GM19455 (cell line): Measurements from ENCODE around the gene HMCN2.

Source experiments
- ATAC-seq: cut with Tn5 transposase; IDR thresholded peaks from one replicate; pipeline ENCODE4 v1.9.1; 2021; ENCODE audit not compliant: unreplicated experiment

The HMCN2 gene

DNA sequence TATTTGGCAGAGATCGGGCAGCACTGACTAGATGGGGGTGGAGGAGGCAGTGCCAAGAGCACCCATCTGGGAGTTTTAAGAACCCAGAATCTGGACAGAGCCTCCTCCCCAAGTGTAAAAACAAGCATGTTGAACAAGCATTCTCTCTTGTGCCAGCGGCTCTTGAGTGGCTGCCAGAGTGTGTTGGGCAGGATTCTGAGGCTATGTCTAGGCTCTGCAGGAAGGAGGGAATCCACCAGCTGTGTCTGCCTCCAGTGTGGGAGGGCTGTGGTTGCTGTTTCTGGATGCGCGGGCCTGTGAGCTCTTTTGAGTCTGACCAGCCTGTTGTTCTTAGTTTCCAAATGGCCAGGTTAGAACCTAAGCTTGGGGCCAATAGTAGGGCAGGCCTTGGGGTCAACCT, 39.8 kb downstream of the HMCN2 start:
- no peak for ATAC-seq

GRCh38 chr9:130306823-130307666, 41.5 kb downstream of the HMCN2 start:
- ATAC-seq, result no peak

DNA sequence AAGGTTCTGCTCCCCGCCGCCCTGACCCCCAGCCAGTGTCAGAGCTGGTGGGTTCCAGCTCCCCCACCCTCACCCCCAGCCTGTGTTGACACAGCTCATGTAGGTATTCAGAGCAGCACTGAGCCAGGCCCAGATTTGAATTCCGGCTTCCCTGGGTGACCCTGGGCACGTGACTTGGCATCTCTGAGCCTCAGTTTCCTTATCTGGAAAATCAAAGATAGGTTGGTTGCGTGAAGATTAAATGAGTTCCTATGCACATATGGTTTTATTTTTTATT, 42.0 kb downstream of the HMCN2 start:
- no peak for ATAC-seq

- no peak for ATAC-seq
Observed at GRCh38 chr9:130308081-130308571, 42.6 kb downstream of the HMCN2 start.

- no peak for ATAC-seq
Observed at GRCh38 chr9:130309689-130310455, 44.3 kb downstream of the HMCN2 start.

DNA sequence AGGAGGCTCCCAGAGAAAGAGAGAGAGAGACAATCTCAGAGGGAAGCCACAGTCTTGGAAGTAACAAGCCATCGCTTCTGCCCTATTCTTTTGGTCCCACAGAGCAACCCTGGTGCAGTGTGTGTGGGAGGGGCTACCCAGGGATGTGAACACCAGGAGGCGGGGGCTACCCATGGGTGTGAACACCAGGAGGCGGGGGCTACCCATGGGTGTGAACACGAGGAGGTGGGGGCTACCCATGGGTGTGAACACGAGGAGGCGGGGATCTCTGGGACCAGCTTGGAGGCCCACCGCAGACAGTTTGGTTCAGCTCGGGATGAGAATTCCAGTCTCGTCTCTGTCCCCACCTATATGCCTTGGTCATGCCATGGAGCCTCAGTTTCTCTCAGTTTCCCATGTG, 44.9 kb downstream of the HMCN2 start:
- no peak for ATAC-seq

DNA sequence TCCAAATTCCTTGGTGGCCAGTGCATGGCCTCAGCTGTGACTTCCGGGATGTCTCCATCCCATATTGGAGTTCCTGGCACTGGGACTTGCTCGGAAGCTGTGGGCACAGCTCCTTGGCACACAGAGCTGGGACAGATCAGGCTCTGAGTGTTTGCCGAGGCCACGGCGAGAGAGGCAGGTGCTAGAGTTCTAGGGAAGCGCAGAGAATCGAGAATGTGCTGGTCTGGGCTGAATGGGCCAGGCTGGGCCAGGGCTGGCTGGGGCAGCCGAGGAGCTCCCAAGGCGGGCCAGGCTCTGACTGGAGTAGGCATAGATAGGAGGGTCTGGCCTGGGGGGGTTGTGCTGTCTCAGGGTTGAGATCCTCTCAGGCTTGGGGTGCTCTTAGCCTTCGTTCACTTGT, 45.4 kb downstream of the HMCN2 start:
- no peak for ATAC-seq

- ATAC-seq, result no peak
Observed at GRCh38 chr9:130311408-130312140, 46.0 kb downstream of the HMCN2 start.

GRCh38 chr9:130313103-130313858, 47.7 kb downstream of the HMCN2 start:
- no peak for ATAC-seq

DNA sequence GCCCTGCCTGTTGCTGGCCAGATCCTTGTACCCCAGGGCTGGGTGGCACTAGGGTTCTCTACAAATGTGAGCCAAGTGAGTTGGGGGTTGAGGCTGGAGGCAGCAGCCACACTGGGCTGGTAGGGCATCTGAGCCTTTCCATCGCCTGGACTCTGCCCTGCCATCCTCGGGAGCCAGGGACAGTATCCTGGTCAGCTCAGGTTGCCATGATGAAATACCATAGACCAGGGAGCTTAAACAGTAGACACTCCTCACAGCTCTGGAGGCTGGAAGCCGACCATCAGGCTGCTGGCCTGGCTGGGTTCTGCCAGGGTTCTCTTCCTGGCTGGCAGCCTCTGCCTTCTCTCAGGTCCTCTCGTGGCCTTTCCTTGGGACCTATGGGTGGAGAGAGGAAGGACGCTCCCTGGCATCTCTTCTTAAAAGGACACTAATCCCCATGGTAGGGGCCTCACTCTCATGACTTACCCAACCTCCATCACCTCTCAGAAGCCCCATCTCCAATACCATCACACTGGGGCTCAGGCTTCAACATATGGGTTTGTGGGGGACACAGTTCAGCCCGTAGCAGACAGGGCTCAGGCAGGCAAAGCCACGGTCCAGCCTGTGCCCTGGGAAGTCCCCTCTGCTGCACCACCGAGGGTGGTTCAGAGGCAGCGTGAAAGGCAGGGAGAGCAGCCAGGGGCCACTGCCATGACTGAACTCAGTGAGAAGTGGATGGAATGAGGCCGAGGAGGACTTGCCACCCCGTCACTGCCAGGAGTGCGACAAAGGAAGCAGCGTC, 50.1 kb downstream of the HMCN2 start:
- ATAC-seq, result no peak

DNA sequence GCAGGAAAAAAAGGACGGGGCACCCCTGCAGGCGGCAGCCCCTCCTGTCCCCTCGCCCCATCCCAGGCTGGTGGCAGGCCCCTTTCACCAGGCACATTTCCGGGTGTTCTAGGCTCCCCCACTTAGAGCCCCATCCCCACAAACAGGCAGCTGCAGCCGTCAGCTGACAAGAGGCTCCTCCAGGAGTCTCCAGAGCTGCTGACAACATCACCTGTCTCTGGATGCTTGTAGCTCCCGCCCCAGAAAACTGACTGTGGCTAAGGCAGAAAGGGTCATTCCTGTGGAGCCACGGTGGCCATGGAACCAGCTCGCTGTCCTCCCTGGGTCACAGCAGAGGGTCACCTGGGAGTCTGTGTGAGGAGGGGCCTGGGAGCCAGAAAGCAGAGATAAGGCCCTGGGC, 50.9 kb downstream of the HMCN2 start:
- no peak for ATAC-seq

GRCh38 chr9:130319300-130319699, 53.7 kb downstream of the HMCN2 start:
- ATAC-seq, result no peak

DNA sequence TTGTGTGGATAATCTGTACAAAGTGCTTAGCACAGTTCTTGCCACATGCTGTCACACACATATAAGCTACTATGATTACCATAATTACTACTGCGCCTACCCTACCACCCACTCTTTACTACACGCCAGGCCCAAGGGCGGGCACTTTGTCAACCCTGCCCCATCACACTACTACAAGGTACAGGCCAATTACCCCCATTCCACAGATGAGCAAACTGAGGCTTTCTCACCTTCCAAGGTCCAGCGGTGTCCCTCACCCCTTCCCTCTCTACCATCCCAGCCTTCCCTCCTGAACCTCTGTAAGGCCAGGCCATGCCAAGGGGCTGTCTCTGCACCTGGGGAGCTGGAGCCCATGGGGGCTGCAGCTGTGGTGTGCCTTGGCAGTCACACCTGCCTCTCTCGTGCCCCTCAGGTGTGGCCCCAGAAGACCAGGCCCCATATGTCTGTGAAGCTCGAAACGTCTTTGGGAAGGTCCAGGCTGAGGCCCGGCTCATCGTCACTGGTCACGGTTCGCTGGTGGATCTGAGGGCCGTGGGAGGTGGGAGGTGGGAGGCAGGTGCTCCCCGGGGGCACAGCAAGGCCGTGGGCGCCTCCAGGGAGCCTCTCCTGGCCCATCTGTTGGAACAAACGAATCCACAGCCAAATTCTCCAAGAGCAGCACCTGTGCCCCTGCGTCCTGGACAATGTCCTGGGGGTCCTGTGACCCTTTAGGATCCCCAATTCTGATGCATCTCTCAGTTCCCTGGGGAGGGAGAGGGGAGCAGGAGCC, 54.6 kb downstream of the HMCN2 start:
- no peak for ATAC-seq

DNA sequence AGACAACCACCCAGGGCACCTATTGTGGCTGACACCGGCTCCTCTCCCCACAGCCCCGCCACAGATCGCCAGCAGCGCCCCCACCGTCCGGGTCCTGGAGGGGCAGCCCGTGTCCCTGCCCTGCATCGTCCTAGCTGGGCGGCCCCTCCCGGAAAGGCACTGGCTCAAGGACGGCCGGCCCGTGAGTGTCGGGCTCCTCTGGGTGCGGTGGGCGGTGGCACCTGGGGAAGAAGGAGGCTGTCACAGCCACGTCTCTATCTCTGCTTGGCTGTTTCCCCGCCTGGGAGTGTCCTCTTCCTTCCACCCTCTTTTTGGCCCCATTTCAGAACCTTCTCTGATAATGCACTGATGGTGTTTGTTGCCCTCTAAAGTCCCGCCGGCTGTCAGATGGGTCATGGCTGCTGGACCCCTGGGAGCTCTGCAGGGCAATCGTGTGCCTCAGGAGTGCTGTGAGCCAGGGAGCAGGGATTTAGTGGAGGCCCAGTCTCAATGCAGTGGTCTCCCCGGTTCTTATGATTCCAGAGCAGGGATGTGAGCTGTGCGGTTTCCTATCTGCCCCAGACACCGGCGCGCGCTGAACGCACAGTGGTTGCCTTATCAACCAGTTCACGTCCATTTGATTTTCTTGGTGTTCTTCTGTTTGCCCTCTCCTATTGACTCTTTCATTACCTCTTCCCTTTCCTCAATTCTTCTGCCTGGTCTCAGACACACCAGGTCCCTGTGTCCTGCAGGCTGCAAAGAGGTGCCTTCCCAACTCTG, 55.3 kb downstream of the HMCN2 start:
- no peak for ATAC-seq

GRCh38 chr9:130321539-130321938, 56.0 kb downstream of the HMCN2 start:
- ATAC-seq, result no peak

DNA sequence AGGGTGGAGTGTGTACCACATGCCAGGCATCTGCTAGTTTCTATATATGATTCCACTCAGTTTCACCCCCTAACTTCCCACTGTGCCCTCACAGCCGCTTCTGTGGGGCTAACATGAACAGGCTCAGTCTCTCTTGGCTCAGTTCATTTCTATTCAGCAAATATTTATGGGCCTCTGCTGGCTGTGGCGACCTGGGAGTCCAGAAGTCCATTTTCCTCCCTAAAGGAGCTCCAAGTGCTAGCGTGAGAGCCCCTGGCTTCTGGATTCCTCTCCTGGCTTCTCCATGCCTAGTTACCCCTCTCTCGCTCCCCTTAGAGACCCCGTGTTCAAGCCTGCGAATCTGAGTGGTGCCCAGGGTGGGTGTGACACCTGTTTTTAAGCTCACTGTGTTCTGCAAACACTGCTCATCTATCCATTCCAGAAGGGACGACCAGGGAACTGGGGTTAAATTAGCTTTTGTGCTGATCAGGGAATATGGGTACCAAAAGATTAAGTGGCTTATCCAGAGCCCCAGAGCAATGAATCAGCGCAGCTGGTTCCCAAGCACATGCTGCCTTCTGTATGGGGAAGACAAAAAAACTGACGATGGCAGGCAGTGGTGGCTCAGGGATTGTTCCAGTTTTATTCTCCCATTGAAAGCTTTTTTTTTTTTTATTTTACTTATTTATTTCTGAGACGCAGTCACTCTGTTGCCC, 57.6 kb downstream of the HMCN2 start:
- no peak for ATAC-seq

- ATAC-seq, result no peak
Observed at GRCh38 chr9:130325921-130326320, 60.4 kb downstream of the HMCN2 start.
